K562 (cell line): ENCODE results near the gene INVS.

ENCODE experiments used
- JUNB ChIP-seq: fragments of 450-650 bp; formaldehyde crosslinking; conservative IDR thresholded peaks from 2 replicates; pipeline ENCODE4 v1.4.0; 2020; ENCODE audit warnings: mild to moderate bottlenecking
- NCOR1 ChIP-seq: fragments of 450-650 bp; IDR thresholded peaks from 2 replicates; pipeline ENCODE4 v1.6.1; 2016; ENCODE audit warnings: mild to moderate bottlenecking, moderate library complexity
- ZBTB1 ChIP-seq: sonication (generic); formaldehyde crosslinking; IDR thresholded peaks from 2 replicates; pipeline ENCODE4 v1.8.1; 2023; ENCODE audit warnings: missing genetic modification reagents, low read depth, mild to moderate bottlenecking, borderline replicate concordance
- ZHX1 ChIP-seq: fragments of 150-350 bp; conservative IDR thresholded peaks from 2 replicates; pipeline ENCODE4 v1.6.1; 2014; ENCODE audit warnings: low read length

GRCh38 chr9:100131875-100132430 is 32.9 kb downstream of the INVS start:
- TF ChIP-seq JUNB (no peak), ZBTB1 (CRISPR knock-in tag) (no peak), NCOR1 (no peak), ZHX1 (no peak)
